Chondrocyte (in vitro differentiated cells): ENCODE data around the gene ZBTB24. TPM values are rescaled to one million over a fixed set of nuclear protein-coding genes. Genes with fewer than 3 reads are reported as not detected.

ENCODE experiments used
- DNase-seq: peaks from one replicate; pipeline ENCODE4 v3.0.0; 2021; ENCODE audit warnings: mixed read lengths, low spot score
- H3K27ac Mint-ChIP-seq: one replicate; pipeline ENCODE4 v1.8.0; 2021; ENCODE audit warnings: mild to moderate bottlenecking, moderate library complexity, mixed read lengths; ENCODE audit not compliant: unreplicated experiment
- H3K27me3 Mint-ChIP-seq: 2 replicates; pipeline ENCODE4 v1.8.0; 2021; ENCODE audit warnings: low read depth, mixed read lengths
- H3K36me3 Mint-ChIP-seq: 2 replicates; pipeline ENCODE4 v1.8.0; 2021; ENCODE audit warnings: low read depth, mixed read lengths
- H3K4me1 Mint-ChIP-seq: 2 replicates; pipeline ENCODE4 v1.8.0; 2021; ENCODE audit warnings: low read depth, mild to moderate bottlenecking, mixed read lengths
- H3K4me3 Mint-ChIP-seq: one replicate; pipeline ENCODE4 v1.8.0; 2021; ENCODE audit warnings: mild to moderate bottlenecking, moderate library complexity, mixed read lengths; ENCODE audit not compliant: unreplicated experiment
- H3K9me3 Mint-ChIP-seq: 2 replicates; pipeline ENCODE4 v1.8.0; 2021; ENCODE audit warnings: low read depth, mixed read lengths
- CTCF ChIP-seq: fragments of 200-600 bp; sonication (generic); IDR thresholded peaks from 2 replicates; pipeline ENCODE4 v1.5.0; 2021; ENCODE audit warnings: antibody characterized with exemption, mild to moderate bottlenecking, moderate library complexity
- total RNA-seq: library from RNA; stranded (reverse); gene quantifications from 3 replicates; pipeline ENCODE4 v1.2.1, GENCODE V29; 2021

The ZBTB24 gene
- total RNA-seq, 1 donor from 2014 or later, result 7.1 TPM

DNA sequence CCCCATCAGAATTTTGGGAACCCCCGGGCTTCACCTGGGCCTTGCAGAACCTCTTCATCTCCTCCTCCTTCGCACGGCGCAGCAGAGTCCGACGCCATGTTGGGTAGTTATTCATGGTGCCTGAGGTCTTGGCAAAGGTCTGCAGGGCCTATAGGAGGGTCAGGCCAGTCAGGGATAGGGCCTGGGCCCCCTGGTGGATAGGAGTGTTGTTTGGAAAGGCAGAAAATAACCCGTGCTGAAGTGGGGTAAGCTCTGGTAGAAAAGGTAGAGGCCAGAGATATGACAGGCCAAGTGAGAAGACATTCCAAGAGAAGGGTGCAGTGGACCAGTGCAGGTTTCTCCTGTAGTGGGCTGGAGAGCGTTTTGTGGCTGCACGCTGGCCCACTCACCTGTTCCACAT, 37.6 kb downstream of the ZBTB24 start:
- peak; percentile 16 for TF ChIP-seq CTCF
- no peak for DNase-seq
- H3K36me3 Mint-ChIP-seq, result peaks cover 21% of the 10 kb centered on the region
- H3K27me3 Mint-ChIP-seq, result no peaks in the 10 kb centered on the region
- H3K27ac Mint-ChIP-seq, result no peak overlapping the region
- no peak overlapping the region for H3K4me3 Mint-ChIP-seq
- no peaks in the 10 kb centered on the region for H3K9me3 Mint-ChIP-seq
- H3K4me1 Mint-ChIP-seq, result peaks cover 16% of the 10 kb centered on the region

DNA sequence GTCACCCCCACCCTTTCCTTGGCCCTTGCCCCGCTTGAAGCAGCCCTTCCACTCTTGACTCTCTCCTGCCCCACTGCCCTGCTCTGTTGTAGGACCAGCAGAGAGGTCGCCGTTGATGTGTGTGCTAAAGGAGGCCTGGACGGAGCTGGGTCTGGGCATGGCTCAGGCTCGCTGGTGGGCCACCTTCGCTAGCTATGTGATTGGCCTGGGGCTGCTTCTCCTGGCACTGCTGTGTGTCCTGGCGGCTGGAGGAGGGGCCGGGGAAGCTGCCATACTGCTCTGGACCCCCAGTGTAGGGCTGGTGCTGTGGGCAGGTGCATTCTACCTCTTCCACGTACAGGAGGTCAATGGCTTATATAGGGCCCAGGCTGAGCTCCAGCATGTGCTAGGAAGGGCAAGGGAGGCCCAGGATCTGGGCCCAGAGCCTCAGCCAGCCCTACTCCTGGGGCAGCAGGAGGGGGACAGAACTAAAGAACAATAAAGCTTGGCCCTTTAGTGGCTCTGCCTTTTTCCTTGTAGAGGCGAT, 39.5 kb downstream of the ZBTB24 start:
- Mint-ChIP-seq H3K27ac (peak overlapping the region; percentile 32), H3K36me3 (peaks cover 18% of the 10 kb centered on the region), H3K4me1 (peaks cover 22% of the 10 kb centered on the region), H3K27me3 (no peaks in the 10 kb centered on the region), H3K9me3 (no peaks in the 10 kb centered on the region), H3K4me3 (no peak overlapping the region)
- no peak for TF ChIP-seq CTCF
- DNase-seq, result no peak

- no peak for DNase-seq
- TF ChIP-seq CTCF, result no peak
- H3K27ac Mint-ChIP-seq, result no peak overlapping the region
- H3K9me3 Mint-ChIP-seq, result no peaks in the 10 kb centered on the region
- no peaks in the 10 kb centered on the region for H3K27me3 Mint-ChIP-seq
- peaks cover 22% of the 10 kb centered on the region for H3K4me1 Mint-ChIP-seq
- peak overlapping the region; percentile 28 for H3K4me3 Mint-ChIP-seq
- H3K36me3 Mint-ChIP-seq, result peaks cover 18% of the 10 kb centered on the region
Measured at GRCh38 chr6:109442393-109442924, 40.6 kb downstream of the ZBTB24 start.

DNA sequence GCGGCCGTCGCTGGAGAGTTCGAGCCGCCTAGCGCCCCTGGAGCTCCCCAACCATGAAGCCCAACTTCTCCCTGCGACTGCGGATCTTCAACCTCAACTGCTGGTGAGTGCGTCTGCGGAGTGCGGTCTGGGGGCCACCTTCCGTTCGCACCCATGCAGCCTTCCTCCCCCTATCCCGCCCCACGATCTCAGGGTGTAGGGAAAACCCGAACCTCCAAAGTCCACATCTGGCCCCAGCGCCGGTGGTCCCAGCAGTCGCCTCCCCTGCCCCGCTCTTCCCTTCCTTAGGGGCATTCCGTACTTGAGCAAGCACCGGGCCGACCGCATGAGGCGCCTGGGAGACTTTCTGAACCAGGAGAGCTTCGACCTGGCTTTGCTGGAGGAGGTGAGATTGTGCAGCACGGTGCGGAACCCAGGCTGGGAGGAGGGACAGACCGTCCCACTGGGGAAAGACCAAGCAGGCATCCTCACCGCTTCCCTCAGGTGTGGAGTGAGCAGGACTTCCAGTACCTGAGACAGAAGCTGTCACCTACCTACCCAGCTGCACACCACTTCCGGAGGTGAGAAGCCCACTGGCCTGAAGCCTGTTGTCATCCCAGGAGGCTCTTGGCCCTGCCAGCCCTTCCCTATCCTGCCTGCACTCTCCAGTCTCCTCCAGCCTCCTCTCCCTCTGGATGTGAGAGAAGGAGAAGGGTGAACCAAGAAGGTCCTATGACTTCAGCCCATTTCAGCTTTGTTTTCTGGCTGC, 41.8 kb downstream of the ZBTB24 start:
- H3K9me3 Mint-ChIP-seq, result no peaks in the 10 kb centered on the region
- TF ChIP-seq CTCF, result peak; percentile 63
- no peak for DNase-seq
- peak overlapping the region; percentile 90 for H3K27ac Mint-ChIP-seq
- H3K4me1 Mint-ChIP-seq, result peaks cover 22% of the 10 kb centered on the region
- H3K27me3 Mint-ChIP-seq, result no peaks in the 10 kb centered on the region
- H3K36me3 Mint-ChIP-seq, result peaks cover 13% of the 10 kb centered on the region
- peak overlapping the region; percentile 92 for H3K4me3 Mint-ChIP-seq

- Mint-ChIP-seq H3K27me3 (no peaks in the 10 kb centered on the region), H3K9me3 (no peaks in the 10 kb centered on the region), H3K4me3 (peak within 1 kb of the TSS; percentile 92), H3K36me3 (peaks cover 8% of the 10 kb centered on the region), H3K27ac (peak within 1 kb of the TSS; percentile 90), H3K4me1 (peaks cover 22% of the 10 kb centered on the region)
- DNase-seq, result no peak
- peak; percentile 71 for TF ChIP-seq CTCF
Measured at GRCh38 chr6:109440331-109441068, 42.5 kb downstream of the ZBTB24 start, which contains the start of the genes PPIL6 and SMPD2. Gene PPIL6 (minus strand): TSS chr6:109440628. CDS start chr6:109440590, 38 bp downstream. Gene SMPD2 (plus strand): TSS chr6:109440724. CDS start chr6:109441122, 398 bp downstream.
